Stimulated activated CD4-positive, alpha-beta T cell treated with anti-CD3 and anti-CD28 coated beads, TNF-alpha, amount 100 ng/mL, for 4 hours (primary cell): ENCODE measurements around the gene WDR35.
"Not testable (repeated sequence)": the region's sequence is repeated elsewhere in the genome, so short reads cannot be mapped to it uniquely, and the experiment has no call there.

Experiments used
- DNase-seq, 3 experiments: peaks; one replicate each; pipeline ENCODE4 v3.0.0-alpha.2; 2020; ENCODE audit warnings: low read depth in 3 of 3

Gene WDR35

DNA sequence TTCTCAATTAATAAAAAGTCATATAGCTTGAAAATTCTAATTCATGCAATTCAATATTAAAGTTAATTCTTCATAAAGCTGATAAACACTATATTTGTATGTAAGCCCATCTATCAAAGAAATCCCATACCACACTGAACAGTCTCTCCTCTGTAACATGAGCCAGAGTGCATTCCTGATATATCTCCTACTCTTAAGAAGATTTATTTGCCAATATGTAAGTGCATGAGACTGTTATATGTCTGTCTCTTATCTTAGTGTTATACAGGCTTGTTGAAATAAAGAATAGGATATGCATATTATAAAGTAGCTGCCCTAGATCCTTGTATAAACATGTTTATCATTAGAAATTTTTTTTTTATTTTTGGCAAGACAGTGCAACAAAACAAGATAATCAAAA lies 47.7 kb downstream of the WDR35 start:
- no peak for DNase-seq

GRCh38 chr2:19937004-19937403 lies 52.9 kb downstream of the WDR35 start:
- no peak for DNase-seq

DNA sequence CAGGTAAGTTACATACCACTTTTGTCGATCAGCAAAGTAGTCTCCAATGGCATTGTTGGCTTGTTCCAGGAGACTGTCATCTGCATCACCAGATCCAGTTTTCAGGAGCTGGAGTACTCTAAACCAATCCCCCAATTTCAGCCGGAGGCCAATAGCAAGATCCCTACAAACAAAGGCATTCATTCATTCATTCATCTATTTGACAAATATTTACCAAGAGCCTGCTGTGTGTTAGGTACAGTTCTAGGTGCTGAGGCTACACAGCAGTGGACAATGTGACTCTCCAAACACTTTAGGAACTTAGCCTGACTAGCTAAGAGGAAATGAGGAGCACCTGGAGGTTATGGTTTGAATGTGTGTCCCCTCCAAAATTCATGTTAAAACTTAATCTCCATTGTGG lies 53.7 kb downstream of the WDR35 start:
- DNase-seq: no peak

DNA sequence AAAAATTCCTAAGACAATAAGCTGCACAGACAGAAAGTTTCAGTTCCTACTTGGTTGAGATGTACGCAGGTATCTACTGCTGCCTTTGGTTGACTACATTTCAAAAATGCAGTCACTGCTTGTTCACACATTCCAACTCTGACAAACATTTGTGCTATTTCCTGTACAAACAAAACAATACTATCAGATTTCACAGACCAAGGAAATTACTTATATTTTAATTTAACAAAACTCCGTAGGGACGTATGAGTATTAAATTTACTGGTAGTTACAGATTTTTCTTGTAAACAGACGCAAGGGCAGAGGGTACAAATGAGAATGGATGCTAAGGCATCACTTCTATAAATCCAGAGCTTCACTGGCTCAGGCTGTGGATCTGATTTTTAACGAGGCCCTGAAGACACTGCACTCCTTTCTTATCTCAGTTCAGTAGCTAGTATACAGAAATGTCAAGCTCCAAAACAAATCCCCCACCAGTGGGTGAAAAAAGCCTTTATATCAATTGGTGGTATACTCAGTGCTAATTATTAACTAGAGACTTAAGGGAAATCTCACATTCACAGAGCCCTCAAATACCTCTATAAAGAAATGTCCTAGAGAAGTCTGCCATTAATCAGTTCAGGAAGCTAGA lies 56.4 kb downstream of the WDR35 start:
- DNase-seq: no peak

DNA sequence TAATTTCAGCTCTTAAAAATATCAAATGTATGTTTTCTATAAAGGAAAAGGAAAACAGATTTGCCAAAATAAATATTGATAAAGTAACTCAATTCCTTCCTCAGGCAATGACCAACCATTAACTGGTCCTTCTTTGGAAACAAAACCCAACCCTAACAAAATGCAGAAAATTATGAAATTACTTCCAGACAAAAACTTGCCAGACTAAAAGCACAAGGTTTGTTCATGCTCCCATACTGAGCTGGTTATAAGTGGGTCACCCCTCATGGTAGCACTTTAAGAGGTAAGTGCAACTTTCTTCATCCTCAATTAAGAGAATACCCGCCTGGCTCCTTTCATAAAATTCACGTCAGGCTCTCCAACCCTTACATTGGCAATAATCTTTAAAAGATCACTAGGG lies 57.0 kb downstream of the WDR35 start:
- DNase-seq: no peak

DNA sequence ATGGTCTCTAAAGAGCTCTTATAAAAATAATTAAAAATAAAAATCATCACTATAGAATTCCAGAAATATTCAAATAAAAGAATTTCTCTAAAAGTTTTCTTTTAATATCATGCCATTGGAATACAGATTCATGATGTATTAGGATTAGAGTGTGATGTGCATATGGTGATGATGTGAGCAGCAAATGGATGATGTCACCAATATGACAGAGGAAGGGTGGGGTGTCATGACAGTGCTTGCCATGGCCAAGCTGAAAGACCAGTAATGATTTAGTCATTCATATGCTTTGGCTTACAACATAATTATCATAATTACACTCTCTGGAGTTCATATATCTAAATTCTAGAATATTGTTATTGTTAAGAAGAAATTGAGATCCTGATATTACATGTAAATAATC lies 60.7 kb downstream of the WDR35 start:
- DNase-seq: no peak

DNA sequence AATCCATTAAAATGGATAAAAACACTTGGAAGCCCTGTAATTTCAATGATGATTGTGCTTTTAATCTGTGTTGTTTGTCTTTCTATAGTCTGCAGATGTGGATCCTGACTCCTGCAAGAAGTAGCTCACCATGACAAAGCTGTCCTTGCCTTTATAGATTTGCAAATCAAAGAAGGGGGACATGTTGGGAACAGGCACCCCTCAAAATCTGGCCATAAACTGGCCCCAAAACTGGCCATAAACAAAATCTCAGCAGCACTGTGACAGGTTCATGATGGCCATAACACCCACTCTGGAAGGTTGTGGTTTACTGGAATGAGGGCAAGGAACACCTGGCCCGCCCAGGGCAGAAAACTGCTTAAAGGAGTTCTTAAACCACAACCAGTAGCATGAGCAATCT lies 62.1 kb downstream of the WDR35 start:
- DNase-seq: not testable (repeated sequence)

- DNase-seq: not testable (repeated sequence)
Observed at GRCh38 chr2:19924526-19924925, 65.4 kb downstream of the WDR35 start.

GRCh38 chr2:19922188-19922587 lies 67.7 kb downstream of the WDR35 start:
- not testable (repeated sequence) for DNase-seq

DNA sequence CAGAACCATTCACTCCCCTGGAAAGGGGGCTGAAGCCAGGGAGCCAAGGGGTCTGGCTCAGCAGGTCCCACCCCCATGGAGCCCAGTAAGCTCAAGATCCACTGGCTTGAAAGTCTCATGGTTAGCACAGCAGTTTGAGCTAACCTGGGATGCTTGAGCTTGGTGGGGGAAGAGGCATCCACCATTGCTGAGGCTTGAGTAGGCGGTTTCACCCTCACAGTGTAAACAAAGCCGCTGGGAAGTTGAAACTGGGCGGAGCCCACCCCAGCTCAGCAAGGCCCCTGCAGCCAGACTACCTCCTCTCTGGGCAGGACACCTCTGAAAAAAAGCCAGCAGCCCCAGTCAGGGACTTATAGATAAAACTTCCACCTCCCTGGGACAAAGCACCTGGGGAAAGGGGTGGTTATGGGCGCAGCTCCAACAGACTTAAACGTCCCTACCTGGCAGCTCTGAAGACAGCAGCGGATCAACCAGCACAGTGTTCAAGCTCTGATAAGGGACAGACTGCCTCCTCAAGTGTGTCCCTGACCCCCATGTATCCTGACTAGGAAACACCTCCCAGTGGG lies 73.4 kb downstream of the WDR35 start:
- DNase-seq: no peak

DNA sequence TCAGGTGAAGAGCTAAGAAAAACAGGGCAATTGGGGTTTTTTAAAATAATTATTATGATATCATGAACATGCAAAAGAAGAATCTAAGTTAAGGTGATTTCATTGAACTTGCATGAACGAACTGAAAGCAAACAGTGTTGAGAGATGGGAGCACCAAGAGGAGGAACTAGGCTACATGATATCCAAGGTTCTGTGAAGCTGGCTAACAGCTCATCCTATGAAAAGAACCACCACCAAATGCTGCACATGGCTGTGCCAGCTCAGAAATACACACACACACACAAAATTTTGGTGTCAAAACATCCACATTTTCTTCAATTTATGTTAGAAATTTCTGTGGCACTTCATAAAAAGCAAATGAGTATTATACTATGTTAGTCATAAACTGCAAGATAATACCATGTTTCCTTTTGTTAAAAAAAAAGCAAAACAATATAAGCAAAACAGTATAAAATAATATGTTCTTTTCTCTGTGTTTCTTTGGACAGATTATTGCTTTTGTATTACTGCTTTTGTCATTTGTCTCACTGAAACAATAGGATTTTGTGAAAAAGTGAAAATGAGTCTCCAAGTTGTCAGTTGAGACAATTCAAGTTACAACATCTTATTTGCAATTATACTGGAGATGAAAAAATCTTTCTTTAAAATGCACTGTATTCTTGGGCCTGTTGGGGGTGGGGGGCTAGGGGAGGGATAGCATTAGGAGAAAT lies 75.5 kb downstream of the WDR35 start:
- no peak for DNase-seq

- no peak for DNase-seq
Observed at GRCh38 chr2:19911808-19912509, 77.9 kb downstream of the WDR35 start.

DNA sequence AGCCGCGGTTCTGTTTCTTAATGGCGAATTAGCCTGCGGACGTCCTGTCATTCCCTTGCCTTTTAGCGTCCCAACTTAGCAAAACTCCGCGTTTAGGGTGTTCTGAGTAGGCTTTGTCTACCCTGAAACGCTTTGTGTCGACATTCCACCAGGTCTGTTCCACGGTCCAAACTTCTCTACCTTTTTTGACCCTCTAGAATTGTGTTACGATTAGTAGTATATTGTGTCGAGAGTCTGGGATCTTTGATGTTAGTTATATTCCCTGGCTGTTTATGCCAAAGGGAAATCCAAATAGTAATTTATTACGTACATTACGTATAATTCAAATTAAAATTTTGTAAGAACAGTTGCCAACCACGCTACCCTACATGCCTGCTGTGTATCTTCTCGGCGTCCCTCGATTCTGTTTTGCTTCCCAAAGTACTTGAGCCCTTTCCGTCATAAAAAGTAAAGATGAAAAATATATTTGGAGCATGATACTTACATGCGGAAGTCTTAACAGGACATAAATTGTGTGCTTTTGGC lies 87.6 kb downstream of the WDR35 start:
- no peak for DNase-seq

GRCh38 chr2:19901442-19902215 lies 88.3 kb downstream of the WDR35 start, which contains the start of gene TTC32:
TSS of gene TTC32 (minus strand) at chr2:19901983. CDS start at chr2:19901854, 129 bp downstream.
- peak; percentile 85 to 87 (median 85) for DNase-seq

GRCh38 chr2:19900931-19901441 lies 88.9 kb downstream of the WDR35 start:
- DNase-seq: no peak

DNA sequence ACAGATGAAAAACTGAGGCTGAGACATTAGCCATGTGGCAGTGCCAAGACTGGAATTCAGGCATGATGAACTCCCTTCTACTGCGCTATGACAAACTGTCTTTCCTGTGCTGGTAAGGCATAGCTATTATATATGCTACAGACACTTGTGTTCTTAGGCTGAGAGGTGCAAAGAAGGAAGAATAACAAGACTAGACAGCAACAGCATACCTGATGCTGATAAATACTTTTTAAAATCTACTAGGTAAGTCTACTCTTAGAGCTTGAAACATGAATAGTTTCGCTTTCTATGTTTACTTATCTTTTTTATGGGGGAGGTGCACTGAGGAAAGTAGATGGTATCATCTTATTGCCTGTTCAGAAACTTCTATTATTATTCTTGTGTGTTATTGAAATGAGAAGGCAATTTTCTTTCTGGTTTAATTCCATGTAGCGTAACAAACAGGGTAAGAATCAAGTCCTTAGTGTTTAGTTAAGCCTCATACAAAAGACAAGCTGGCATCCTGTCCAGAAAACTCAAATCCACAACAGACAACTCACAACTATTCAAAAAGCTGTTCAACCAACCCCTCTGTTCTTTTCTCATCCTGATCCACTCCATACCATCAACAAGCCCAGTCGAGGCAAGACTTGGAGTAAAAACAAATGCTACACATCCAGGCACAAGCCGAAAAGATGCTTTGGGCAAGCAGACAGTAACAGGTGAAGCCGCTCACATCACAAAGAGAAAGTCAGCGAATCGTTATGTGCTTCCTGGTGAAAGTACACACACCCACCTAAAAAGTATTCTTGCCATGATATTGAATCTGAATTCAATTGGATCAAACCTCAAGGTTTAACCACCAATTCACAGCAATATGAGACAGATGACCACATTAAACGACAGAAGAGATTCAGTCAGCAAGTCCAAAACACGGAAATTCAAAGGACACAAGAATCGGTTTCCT lies 89.6 kb downstream of the WDR35 start:
- DNase-seq: no peak

DNA sequence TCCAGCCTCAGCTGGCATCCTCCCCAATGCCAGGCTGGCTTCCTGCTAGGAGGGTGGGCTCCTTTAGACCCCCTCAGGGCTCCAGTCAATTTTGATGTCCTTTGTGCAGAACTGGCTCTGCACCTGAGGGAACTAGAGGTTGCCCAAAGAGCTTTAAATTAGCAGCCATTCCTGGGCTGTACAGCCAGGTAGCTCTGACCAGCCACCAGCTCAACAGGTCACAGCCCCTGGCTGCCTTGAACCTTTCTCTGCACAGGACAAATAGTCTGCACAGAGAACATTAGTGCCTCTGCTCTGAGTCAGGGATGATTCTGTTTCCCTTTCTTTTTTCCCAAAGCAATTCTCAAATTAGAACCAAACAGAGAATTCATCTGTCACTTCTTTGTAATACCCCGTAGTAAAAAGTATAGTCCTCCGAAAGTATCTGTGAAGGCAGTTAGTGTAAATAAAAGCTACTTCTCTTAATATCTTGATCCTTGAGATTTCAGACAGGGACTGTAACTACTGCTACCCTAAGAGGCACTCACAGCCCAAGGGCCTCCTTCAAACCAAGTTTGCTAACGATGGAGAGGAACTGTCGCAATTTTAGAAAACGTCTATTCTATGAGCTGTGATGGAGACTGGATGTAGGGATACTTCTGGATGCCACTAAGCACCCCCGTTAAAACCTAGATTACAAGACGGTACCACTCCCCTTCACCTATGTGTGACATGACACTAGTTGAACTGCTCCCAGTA lies 91.1 kb downstream of the WDR35 start:
- no peak for DNase-seq

GRCh38 chr2:19897623-19898245 lies 92.2 kb downstream of the WDR35 start:
- DNase-seq: no peak

- no peak for DNase-seq
Observed at GRCh38 chr2:19895535-19895934, 94.4 kb downstream of the WDR35 start.
